CD4-positive, alpha-beta memory T cell (primary cell): ENCODE measurements around the gene HMG20A. TPM values are rescaled to one million over a fixed set of nuclear protein-coding genes. Genes with fewer than 3 reads are reported as not detected.

Experiments
- CTCF ChIA-PET: fragments of 350-600 bp; sonication (Branson Sonifier 250); formaldehyde crosslinking; loops from one replicate; lab custom pipeline; 2021; ENCODE audit warnings: inconsistent platforms; ENCODE audit not compliant: partially characterized antibody; lab: Charles Lee
- POLR2A ChIA-PET: fragments of 350-600 bp; sonication (Branson Sonifier 250); formaldehyde crosslinking; loops from one replicate; lab custom pipeline; 2021; ENCODE audit not compliant: partially characterized antibody; lab: Charles Lee
- DNase-seq, 5 donors: peaks; one replicate each; pipeline versions ENCODE4 v3.0.0 to v3.0.0-alpha.2; 2020 to 2022; ENCODE audit warnings: mixed read lengths in 1 of 5
- H3K27ac ChIP-seq: one replicate; pipeline ENCODE4 v1.7.0; 2013; ENCODE audit warnings: low read depth, low read length
- H3K27me3 ChIP-seq: 2 replicates; pipeline ENCODE4 v1.7.0; 2013; ENCODE audit warnings: mild to moderate bottlenecking, low read length, moderate library complexity; ENCODE audit not compliant: insufficient read depth
- H3K36me3 ChIP-seq: 2 replicates; pipeline ENCODE4 v1.7.0; 2013; ENCODE audit warnings: mild to moderate bottlenecking, low read length, moderate library complexity; ENCODE audit not compliant: insufficient read depth
- H3K4me1 ChIP-seq: 2 replicates; pipeline ENCODE4 v1.7.0; 2013; ENCODE audit warnings: mild to moderate bottlenecking, low read length, moderate library complexity; ENCODE audit not compliant: insufficient read depth
- H3K4me3 ChIP-seq, 2 donors: one replicate each; pipeline ENCODE4 v1.7.0; 2013; ENCODE audit warnings: low read length in 2 of 2, mild to moderate bottlenecking in 1 of 2
- H3K9me3 ChIP-seq, 2 donors: one replicate each; pipeline ENCODE4 v1.7.0; 2013; ENCODE audit warnings: low read length in 2 of 2, control low read depth in 1 of 2; ENCODE audit not compliant: control insufficient read depth in 1 of 2
- H3K27ac Mint-ChIP-seq, 7 donors: one replicate each; pipeline ENCODE4 v1.8.0; 2020 to 2021; ENCODE audit warnings: mixed read lengths in 7 of 7, mild to moderate bottlenecking in 6 of 7, inconsistent platforms in 3 of 7, moderate library complexity in 3 of 7
- H3K27me3 Mint-ChIP-seq, 2 donors: one replicate each; pipeline ENCODE4 v1.8.0; 2020 to 2021; ENCODE audit warnings: mixed read lengths in 2 of 2
- H3K36me3 Mint-ChIP-seq, 2 donors: one replicate each; pipeline ENCODE4 v1.8.0; 2020 to 2021; ENCODE audit warnings: mixed read lengths in 2 of 2, inconsistent platforms in 1 of 2, mild to moderate bottlenecking in 1 of 2
- H3K4me1 Mint-ChIP-seq, 4 donors: one replicate each; pipeline ENCODE4 v1.8.0; 2020 to 2021; ENCODE audit warnings: mixed read lengths in 4 of 4, mild to moderate bottlenecking in 1 of 4
- H3K4me3 Mint-ChIP-seq, 8 donors: one replicate each; pipeline ENCODE4 v1.8.0; 2020 to 2021; ENCODE audit warnings: mixed read lengths in 8 of 8, mild to moderate bottlenecking in 7 of 8, moderate library complexity in 6 of 8, inconsistent platforms in 3 of 8
- H3K9me3 Mint-ChIP-seq, 8 donors: one replicate each; pipeline ENCODE4 v1.8.0; 2020 to 2021; ENCODE audit warnings: mixed read lengths in 8 of 8, mild to moderate bottlenecking in 5 of 8, inconsistent platforms in 3 of 8, moderate library complexity in 1 of 8
- intact Hi-C: fragments of 100-400 bp; cut with micrococcal nuclease; formaldehyde crosslinking; loops from one replicate; pipeline ENCODE4 v1.15.1; 2023
- polyA plus RNA-seq, 2 donors: library from polyadenylated mRNA; unstranded; fragments of 300-500 nt; fragmentation: Illumina TruSeq; gene quantifications; one replicate each; pipeline ENCODE4 v1.2.3, GENCODE V29; 2021
- total RNA-seq, 2 experiments: library from RNA; stranded (reverse); gene quantifications; one replicate each; pipeline ENCODE4 v1.2.3, GENCODE V29; 2021

Gene HMG20A
- total and polyA plus RNA-seq, 4 experiments from 2014 or later = 29.7 to 49.6 (median 42.1) TPM

GRCh38 chr15:77504871-77505270, 84.2 kb downstream of the HMG20A start:
- H3K4me3 Mint-ChIP-seq = no peak overlapping the region
- Histone ChIP-seq H3K27ac (no peak overlapping the region), H3K27me3 (no peaks in the 10 kb centered on the region), H3K9me3 (no peaks in the 10 kb centered on the region), H3K4me1 (no peaks in the 10 kb centered on the region), H3K4me3 (no peak overlapping the region), H3K36me3 (no peaks in the 10 kb centered on the region)
- intact Hi-C loops = no loop called here
- no peaks in the 10 kb centered on the region for H3K36me3 Mint-ChIP-seq
- no peak overlapping the region for H3K27ac Mint-ChIP-seq
- CTCF ChIA-PET = no interaction called here
- peaks cover 0 to 6% (median 4%) of the 10 kb centered on the region in 4 donors for H3K4me1 Mint-ChIP-seq
- POLR2A ChIA-PET = no interaction called here
- no peak for DNase-seq
- no peaks in the 10 kb centered on the region for H3K27me3 Mint-ChIP-seq
- no peaks in the 10 kb centered on the region for H3K9me3 Mint-ChIP-seq

- intact Hi-C loops = no loop called here
- Histone ChIP-seq H3K27ac (no peak overlapping the region), H3K4me1 (no peaks in the 10 kb centered on the region), H3K27me3 (no peaks in the 10 kb centered on the region), H3K9me3 (no peaks in the 10 kb centered on the region), H3K36me3 (no peaks in the 10 kb centered on the region), H3K4me3 (no peak overlapping the region)
- Mint-ChIP-seq H3K27me3 (no peaks in the 10 kb centered on the region), H3K36me3 (no peaks in the 10 kb centered on the region), H3K4me3 (no peak overlapping the region), H3K27ac (no peak overlapping the region), H3K4me1 (peaks cover 0 to 6% (median 4%) of the 10 kb centered on the region in 4 donors), H3K9me3 (no peaks in the 10 kb centered on the region)
- CTCF ChIA-PET = interaction anchor here (1.2 kb wide), 1 partner anchor 9 kb away, joined by 3 read pairs; no protein-coding TSS in a partner anchor
- no peak for DNase-seq
- POLR2A ChIA-PET = no interaction called here
Observed at GRCh38 chr15:77505556-77505955, 84.9 kb downstream of the HMG20A start.

- no peaks in the 10 kb centered on the region for H3K4me1 ChIP-seq
- H3K4me1 Mint-ChIP-seq = peaks cover 0 to 6% (median 4%) of the 10 kb centered on the region in 4 donors
- no peak overlapping the region for H3K27ac ChIP-seq
- no peak overlapping the region for H3K27ac Mint-ChIP-seq
- intact Hi-C loops = no loop called here
- H3K27me3 Mint-ChIP-seq = no peaks in the 10 kb centered on the region
- H3K9me3 Mint-ChIP-seq = peaks cover 0 to under 1% (median 0%) of the 10 kb centered on the region in 8 donors
- H3K36me3 ChIP-seq = no peaks in the 10 kb centered on the region
- H3K36me3 Mint-ChIP-seq = peaks cover 0 to 4% of the 10 kb centered on the region in 2 donors
- ChIA-PET CTCF (interaction anchor here (1.2 kb wide), 1 partner anchor 10 kb away, joined by 3 read pairs; no protein-coding TSS in a partner anchor), POLR2A (no interaction called here)
- H3K4me3 ChIP-seq = no peak overlapping the region
- no peak overlapping the region for H3K4me3 Mint-ChIP-seq
- DNase-seq = no peak
- H3K27me3 ChIP-seq = no peaks in the 10 kb centered on the region
- H3K9me3 ChIP-seq = no peaks in the 10 kb centered on the region
Observed at GRCh38 chr15:77506311-77507142, 85.8 kb downstream of the HMG20A start.

GRCh38 chr15:77507143-77507897, 86.6 kb downstream of the HMG20A start:
- H3K4me3 ChIP-seq = no peak overlapping the region
- H3K27me3 Mint-ChIP-seq = no peaks in the 10 kb centered on the region
- H3K27ac Mint-ChIP-seq = no peak overlapping the region
- intact Hi-C loops = no loop called here
- DNase-seq = no peak
- CTCF ChIA-PET = no interaction called here
- no peaks in the 10 kb centered on the region for H3K9me3 ChIP-seq
- H3K4me1 Mint-ChIP-seq = peaks cover 0 to 6% (median 4%) of the 10 kb centered on the region in 4 donors
- peaks cover 0 to 5% (median 0%) of the 10 kb centered on the region in 8 donors for H3K9me3 Mint-ChIP-seq
- H3K4me1 ChIP-seq = no peaks in the 10 kb centered on the region
- no peaks in the 10 kb centered on the region for H3K36me3 ChIP-seq
- no peak overlapping the region for H3K4me3 Mint-ChIP-seq
- no peak overlapping the region for H3K27ac ChIP-seq
- POLR2A ChIA-PET = no interaction called here
- H3K36me3 Mint-ChIP-seq = peaks cover 0 to 10% of the 10 kb centered on the region in 2 donors
- H3K27me3 ChIP-seq = no peaks in the 10 kb centered on the region

GRCh38 chr15:77507911-77508310, 87.2 kb downstream of the HMG20A start:
- H3K9me3 Mint-ChIP-seq = peaks cover 0 to 5% (median 0%) of the 10 kb centered on the region in 8 donors

GRCh38 chr15:77508541-77509243, 88.0 kb downstream of the HMG20A start:
- H3K4me1 ChIP-seq = no peaks in the 10 kb centered on the region
- no peaks in the 10 kb centered on the region for H3K36me3 ChIP-seq
- POLR2A ChIA-PET = no interaction called here
- intact Hi-C loops = no loop called here
- H3K27ac Mint-ChIP-seq = no peak overlapping the region
- H3K9me3 ChIP-seq = no peaks in the 10 kb centered on the region
- peaks cover 0 to 5% (median 0%) of the 10 kb centered on the region in 8 donors for H3K9me3 Mint-ChIP-seq
- H3K4me1 Mint-ChIP-seq = peaks cover 0 to 6% (median 4%) of the 10 kb centered on the region in 4 donors
- no peak overlapping the region for H3K4me3 Mint-ChIP-seq
- peaks cover 0 to 10% of the 10 kb centered on the region in 2 donors for H3K36me3 Mint-ChIP-seq
- H3K4me3 ChIP-seq = no peak overlapping the region
- H3K27me3 ChIP-seq = no peaks in the 10 kb centered on the region
- no peaks in the 10 kb centered on the region for H3K27me3 Mint-ChIP-seq
- no peak overlapping the region for H3K27ac ChIP-seq
- CTCF ChIA-PET = interaction anchor here (1.9 kb wide), 1 partner anchor 35 kb away, joined by 7 read pairs; no protein-coding TSS in a partner anchor
- DNase-seq = no peak

More at GRCh38 chr15:77507911-77508310, 87.2 kb downstream of the HMG20A start:
- no peak overlapping the region for H3K4me3 Mint-ChIP-seq
- H3K4me1 Mint-ChIP-seq = peaks cover 0 to 6% (median 4%) of the 10 kb centered on the region in 4 donors
- H3K36me3 Mint-ChIP-seq = peaks cover 0 to 10% of the 10 kb centered on the region in 2 donors
- DNase-seq = no peak
- intact Hi-C loops = no loop called here
- H3K9me3 ChIP-seq = no peaks in the 10 kb centered on the region
- H3K27ac ChIP-seq = no peak overlapping the region
- no peak overlapping the region for H3K27ac Mint-ChIP-seq
- H3K27me3 ChIP-seq = no peaks in the 10 kb centered on the region
- no peaks in the 10 kb centered on the region for H3K4me1 ChIP-seq
- H3K27me3 Mint-ChIP-seq = no peaks in the 10 kb centered on the region
- CTCF ChIA-PET = no interaction called here
- H3K36me3 ChIP-seq = no peaks in the 10 kb centered on the region
- POLR2A ChIA-PET = no interaction called here
- no peak overlapping the region for H3K4me3 ChIP-seq
